ENCODE results near the gene HRNR. TPM values are rescaled to one million over a fixed set of nuclear protein-coding genes. Genes with fewer than 3 reads are reported as not detected.
A peak's percentile ranks its signal among the peaks of the same experiment; 100 is the strongest.

The HRNR gene
- polyA plus RNA-seq, 1 of the 3 experiments (the other 2 are of a cell fraction), result not detected

DNA sequence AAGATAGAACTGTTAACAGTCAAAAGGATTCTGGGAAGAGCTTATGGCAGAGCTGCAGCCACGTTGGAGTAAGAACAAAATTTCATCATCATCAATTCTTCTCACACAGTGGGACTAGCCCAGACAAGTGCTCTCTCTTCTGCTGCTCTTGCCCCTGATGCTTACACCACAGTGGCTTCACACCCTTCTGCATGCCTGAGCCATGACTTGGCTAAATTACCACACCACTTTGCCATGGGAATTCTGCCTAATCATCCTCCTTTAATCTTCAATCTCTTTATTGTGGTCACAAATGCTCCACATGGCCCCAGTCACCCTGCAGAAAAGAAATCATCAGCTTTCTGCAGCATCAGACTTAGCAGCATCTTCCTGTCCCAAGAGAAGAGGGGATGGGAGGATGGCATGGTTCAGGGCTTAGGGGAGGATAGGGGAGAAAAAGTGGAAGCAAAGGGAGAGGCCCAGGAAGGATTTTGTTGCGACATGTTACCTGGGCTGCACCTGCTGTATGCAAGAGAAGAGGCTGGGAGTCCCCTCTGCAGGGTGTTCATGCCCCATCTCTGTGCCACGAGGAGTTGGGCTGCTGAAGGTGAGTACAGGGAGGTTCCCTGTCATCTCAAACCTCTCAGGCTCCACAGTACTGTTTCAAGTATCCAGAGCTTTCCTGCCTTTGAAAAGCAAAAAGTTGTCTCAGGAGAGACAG lies 56.0 kb downstream of the HRNR start (continued):
- TF ChIP-seq EP300 (IDR thresholded peaks at IDR 0.05; ENCODE audit: borderline replicate concordance in 1 of 2, low read depth in 1 of 2, low read length in 1 of 2) (peak in 1 of 2 experiments; percentile 43; a peak in 1 of 4 replicates), MXI1 (IDR thresholded peaks at IDR 0.05; ENCODE audit: low read depth, low read length) (no peak), RFX5 (IDR thresholded peaks at IDR 0.05; ENCODE audit: low read length) (no peak), FOXM1 (IDR thresholded peaks at IDR 0.05; ENCODE audit: low read depth) (no peak), TEAD4 (IDR thresholded peaks at IDR 0.05; ENCODE audit: borderline replicate concordance, insufficient read depth) (0 out of 2 replicates have a peak, but pooled peaks have one; percentile 24), JUND (IDR thresholded peaks at IDR 0.05) (peak; percentile 58)
- TF ChIP-seq, protein P1, sequence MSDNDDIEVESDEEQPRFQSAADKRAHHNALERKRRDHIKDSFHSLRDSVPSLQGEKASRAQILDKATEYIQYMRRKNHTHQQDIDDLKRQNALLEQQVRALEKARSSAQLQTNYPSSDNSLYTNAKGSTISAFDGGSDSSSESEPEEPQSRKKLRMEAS (IDR thresholded peaks at IDR 0.05; ENCODE audit: low read depth), result 0 out of 2 replicates have a peak, but pooled peaks have one; percentile 23
- TF ChIP-seq, protein P2, sequence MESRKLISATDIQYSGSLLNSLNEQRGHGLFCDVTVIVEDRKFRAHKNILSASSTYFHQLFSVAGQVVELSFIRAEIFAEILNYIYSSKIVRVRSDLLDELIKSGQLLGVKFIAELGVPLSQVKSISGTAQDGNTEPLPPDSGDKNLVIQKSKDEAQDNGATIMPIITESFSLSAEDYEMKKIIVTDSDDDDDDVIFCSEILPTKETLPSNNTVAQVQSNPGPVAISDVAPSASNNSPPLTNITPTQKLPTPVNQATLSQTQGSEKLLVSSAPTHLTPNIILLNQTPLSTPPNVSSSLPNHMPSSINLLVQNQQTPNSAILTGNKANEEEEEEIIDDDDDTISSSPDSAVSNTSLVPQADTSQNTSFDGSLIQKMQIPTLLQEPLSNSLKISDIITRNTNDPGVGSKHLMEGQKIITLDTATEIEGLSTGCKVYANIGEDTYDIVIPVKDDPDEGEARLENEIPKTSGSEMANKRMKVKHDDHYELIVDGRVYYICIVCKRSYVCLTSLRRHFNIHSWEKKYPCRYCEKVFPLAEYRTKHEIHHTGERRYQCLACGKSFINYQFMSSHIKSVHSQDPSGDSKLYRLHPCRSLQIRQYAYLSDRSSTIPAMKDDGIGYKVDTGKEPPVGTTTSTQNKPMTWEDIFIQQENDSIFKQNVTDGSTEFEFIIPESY (IDR thresholded peaks at IDR 0.05; ENCODE audit: borderline replicate concordance, low read depth), result no peak

DNA sequence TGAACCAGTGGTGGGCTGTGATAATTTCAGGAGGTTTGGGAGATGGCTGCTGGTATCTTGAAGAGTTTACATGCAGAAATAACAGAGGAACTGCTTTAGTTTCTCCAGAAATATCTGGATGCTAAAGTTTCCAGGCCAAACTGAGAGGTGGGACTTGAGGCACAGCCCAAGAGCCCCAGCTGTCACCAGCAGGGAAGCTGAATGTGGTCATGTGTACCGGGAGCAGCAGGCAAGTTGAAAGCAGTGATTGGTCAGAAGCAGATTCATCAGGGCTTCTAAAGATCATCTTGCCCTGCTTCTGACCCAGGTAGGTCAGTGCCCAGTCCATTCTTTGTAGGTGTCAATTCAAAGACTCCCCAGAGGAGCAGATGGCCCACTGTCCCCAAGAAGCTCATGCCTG lies 57.0 kb downstream of the HRNR start:
- no peaks in the 10 kb centered on the region for H3K9me2 ChIP-seq
- no peaks in the 10 kb centered on the region for H4K20me1 ChIP-seq (ENCODE audit: insufficient read depth)
- POLR2A ChIA-PET, result no interaction called here
- H2AFZ ChIP-seq (ENCODE audit: low read depth), result no peak overlapping the region
- H3K9ac ChIP-seq, result no peak overlapping the region
- H3F3A ChIP-seq (replicated peaks; ENCODE audit: insufficient read depth), result peaks cover 15% of the 10 kb centered on the region
- H3K4me1 ChIP-seq (ENCODE audit: control insufficient read depth in 1 of 2, insufficient read depth in 2 of 2, low read depth in 1 of 2, low read length in 1 of 2), result peaks cover 0 to 14% of the 10 kb centered on the region in 2 experiments; a peak in 2 of 4 replicates
- H3K27me3 ChIP-seq (ENCODE audit: insufficient read depth), result no peaks in the 10 kb centered on the region
- DNase-seq, result no peak
- no peaks in the 10 kb centered on the region for H3K9me3 ChIP-seq
- no peaks in the 10 kb centered on the region for H3K36me3 ChIP-seq (replicated peaks in 1 of 2; ENCODE audit: control insufficient read depth in 1 of 2, insufficient read depth in 2 of 2, low read length in 1 of 2)
- 18% methylated on average over 1 of the region's 1 CpG for WGBS (ENCODE audit: low lambda C conversion rate)
- TF ChIP-seq GATA2 (CRISPR knock-in tag; IDR thresholded peaks at IDR 0.05) (no peak), TCF12 (IDR thresholded peaks at IDR 0.05) (no peak), YY1 (IDR thresholded peaks at IDR 0.05; ENCODE audit: low read depth) (no peak), RXRA (IDR thresholded peaks at IDR 0.05; ENCODE audit: borderline replicate concordance, low read depth) (no peak), RCOR1 (IDR thresholded peaks at IDR 0.05; ENCODE audit: low read length) (no peak)
- TF ChIP-seq, protein P3, sequence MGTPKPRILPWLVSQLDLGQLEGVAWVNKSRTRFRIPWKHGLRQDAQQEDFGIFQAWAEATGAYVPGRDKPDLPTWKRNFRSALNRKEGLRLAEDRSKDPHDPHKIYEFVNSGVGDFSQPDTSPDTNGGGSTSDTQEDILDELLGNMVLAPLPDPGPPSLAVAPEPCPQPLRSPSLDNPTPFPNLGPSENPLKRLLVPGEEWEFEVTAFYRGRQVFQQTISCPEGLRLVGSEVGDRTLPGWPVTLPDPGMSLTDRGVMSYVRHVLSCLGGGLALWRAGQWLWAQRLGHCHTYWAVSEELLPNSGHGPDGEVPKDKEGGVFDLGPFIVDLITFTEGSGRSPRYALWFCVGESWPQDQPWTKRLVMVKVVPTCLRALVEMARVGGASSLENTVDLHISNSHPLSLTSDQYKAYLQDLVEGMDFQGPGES (IDR thresholded peaks at IDR 0.05; ENCODE audit: low read depth, low read length), result no peak
- TF ChIP-seq, protein P4, sequence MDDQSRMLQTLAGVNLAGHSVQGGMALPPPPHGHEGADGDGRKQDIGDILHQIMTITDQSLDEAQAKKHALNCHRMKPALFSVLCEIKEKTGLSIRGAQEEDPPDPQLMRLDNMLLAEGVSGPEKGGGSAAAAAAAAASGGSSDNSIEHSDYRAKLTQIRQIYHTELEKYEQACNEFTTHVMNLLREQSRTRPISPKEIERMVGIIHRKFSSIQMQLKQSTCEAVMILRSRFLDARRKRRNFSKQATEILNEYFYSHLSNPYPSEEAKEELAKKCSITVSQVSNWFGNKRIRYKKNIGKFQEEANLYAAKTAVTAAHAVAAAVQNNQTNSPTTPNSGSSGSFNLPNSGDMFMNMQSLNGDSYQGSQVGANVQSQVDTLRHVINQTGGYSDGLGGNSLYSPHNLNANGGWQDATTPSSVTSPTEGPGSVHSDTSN (IDR thresholded peaks at IDR 0.05), result no peak
- TF ChIP-seq, protein P1 (IDR thresholded peaks at IDR 0.05; ENCODE audit: low read depth), result no peak
- no peak overlapping the region for H3K4me2 ChIP-seq
- no peak overlapping the region for H3K27ac ChIP-seq (ENCODE audit: low read depth in 2 of 2, low read length in 1 of 2)
- no peak overlapping the region for H3K4me3 ChIP-seq (ENCODE audit: low read depth in 2 of 2, low read length in 1 of 2)
- no peaks in the 10 kb centered on the region for H3K79me2 ChIP-seq (ENCODE audit: insufficient read depth)
- CTCF ChIA-PET, result no interaction called here

Measured in SK-N-SH (cell line).